ENCODE results near the gene MFN2. TPM values are rescaled to one million over a fixed set of nuclear protein-coding genes. Genes with fewer than 3 reads are reported as not detected.

Gene MFN2
- total and polyA plus RNA-seq, 9 donors = 27.8 to 77.0 (median 55.8) TPM

- H3K27me3 ChIP-seq = no peaks in the 10 kb centered on the region
- no peaks in the 10 kb centered on the region for H3K4me1 ChIP-seq (ENCODE audit: insufficient read depth)
- 87 to 88% (median 88%) methylated on average over 6 of the region's 6 CpGs for WGBS, 3 donors
- no peak overlapping the region for H3K4me3 ChIP-seq
- DNase-seq = no peak
- H3K9me3 ChIP-seq = no peaks in the 10 kb centered on the region
- no peak overlapping the region for H3K27ac ChIP-seq
- intact Hi-C loops (cut with DNase I) = no loop called here
- no peaks in the 10 kb centered on the region for H3K36me3 ChIP-seq
- TF ChIP-seq EP300 (IDR thresholded peaks at IDR 0.05) = no peak
- no peak for TF ChIP-seq CTCF (IDR thresholded peaks at IDR 0.05)
- no peak for TF ChIP-seq POLR2A (IDR thresholded peaks at IDR 0.05)
Observed at GRCh38 chr1:12046749-12047119, 66.5 kb downstream of the MFN2 start.

- Histone ChIP-seq H3K9me3 (no peaks in the 10 kb centered on the region), H3K4me3 (no peak overlapping the region), H3K27ac (no peak overlapping the region), H3K36me3 (no peaks in the 10 kb centered on the region), H3K27me3 (no peaks in the 10 kb centered on the region), H3K4me1 (ENCODE audit: insufficient read depth) (peaks cover 4% of the 10 kb centered on the region)
- TF ChIP-seq CTCF (IDR thresholded peaks at IDR 0.05) (no peak), EP300 (IDR thresholded peaks at IDR 0.05) (no peak), POLR2A (IDR thresholded peaks at IDR 0.05) (no peak)
- intact Hi-C loops (cut with DNase I) = no loop called here
- DNase-seq = no peak
- WGBS, 3 donors = 65 to 77% (median 69%) methylated on average over 18 of the region's 18 CpGs
Observed at GRCh38 chr1:12047120-12047876, 67.1 kb downstream of the MFN2 start.

GRCh38 chr1:12048372-12048771 lies 68.1 kb downstream of the MFN2 start:
- no peaks in the 10 kb centered on the region for H3K9me3 ChIP-seq
- no peak overlapping the region for H3K4me3 ChIP-seq
- TF ChIP-seq POLR2A (IDR thresholded peaks at IDR 0.05) (no peak), CTCF (IDR thresholded peaks at IDR 0.05) (no peak), EP300 (IDR thresholded peaks at IDR 0.05) (no peak)
- no peak for DNase-seq
- no peak overlapping the region for H3K27ac ChIP-seq
- peaks cover 6% of the 10 kb centered on the region for H3K4me1 ChIP-seq (ENCODE audit: insufficient read depth)
- 23 to 37% (median 33%) methylated on average over 2 of the region's 2 CpGs for WGBS, 3 donors
- intact Hi-C loops (cut with DNase I) = no loop called here
- no peaks in the 10 kb centered on the region for H3K27me3 ChIP-seq
- H3K36me3 ChIP-seq = no peaks in the 10 kb centered on the region

- DNase-seq = no peak
- Histone ChIP-seq H3K27ac (no peak overlapping the region), H3K27me3 (no peaks in the 10 kb centered on the region), H3K4me1 (ENCODE audit: insufficient read depth) (peaks cover 6% of the 10 kb centered on the region), H3K36me3 (no peaks in the 10 kb centered on the region), H3K9me3 (no peaks in the 10 kb centered on the region), H3K4me3 (no peak overlapping the region)
- TF ChIP-seq EP300 (IDR thresholded peaks at IDR 0.05) = no peak
- no peak for TF ChIP-seq POLR2A (IDR thresholded peaks at IDR 0.05)
- TF ChIP-seq CTCF (IDR thresholded peaks at IDR 0.05) = no peak
- WGBS, 3 donors = 82 to 85% (median 83%) methylated on average over 4 of the region's 4 CpGs
- intact Hi-C loops (cut with DNase I) = no loop called here
Observed at GRCh38 chr1:12049616-12050015, 69.4 kb downstream of the MFN2 start.
